ENCODE measurements around the gene FUT6. TPM values are rescaled to one million over a fixed set of nuclear protein-coding genes. Genes with fewer than 3 reads are reported as not detected.

The FUT6 gene
- total RNA-seq, 4 donors from 2014 or later: not detected

- Histone ChIP-seq H3K4me1 (peaks cover 5 to 7% of the 10 kb centered on the region in 2 donors), H3K4me3 (replicated peaks in 1 of 3) (no peak overlapping the region), H3K27me3 (no peaks in the 10 kb centered on the region), H3K9me3 (no peaks in the 10 kb centered on the region), H3K36me3 (peaks cover 53 to 57% of the 10 kb centered on the region in 2 donors), H3K27ac (no peak overlapping the region)
- no peak for TF ChIP-seq CTCF (IDR thresholded peaks at IDR 0.05)
- no peak for TF ChIP-seq POLR2A (IDR thresholded peaks at IDR 0.05)
- intact Hi-C loops (cut with DNase I): no loop called here
- DNase-seq: no peak
- WGBS, 2 donors: 91 to 93% methylated on average over 42 to 43 of the region's 44 CpGs
Observed at GRCh38 chr19:5786593-5787408, 52.7 kb downstream of the FUT6 start.

DNA sequence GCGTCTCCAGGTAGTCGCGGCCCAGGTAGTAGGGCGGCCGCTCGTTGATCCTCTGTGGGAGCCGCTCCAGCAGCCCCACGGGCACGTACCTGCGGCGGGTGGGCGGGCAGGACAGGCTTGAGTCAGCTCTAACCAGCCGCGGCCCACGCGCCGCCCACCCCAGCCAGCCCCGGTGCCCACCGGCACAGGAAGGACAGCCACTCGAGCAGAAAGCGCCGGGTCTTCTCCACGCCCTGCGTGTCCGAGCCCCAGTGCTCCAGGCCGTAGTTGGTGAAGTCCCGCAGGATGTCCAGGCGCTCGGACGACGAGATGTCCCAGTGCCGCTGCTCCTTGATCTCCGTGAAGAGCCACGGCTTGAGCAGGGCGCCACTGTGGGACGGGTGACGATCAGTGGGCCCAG, 54.1 kb downstream of the FUT6 start:
- peaks cover 53 to 57% of the 10 kb centered on the region in 2 donors for H3K36me3 ChIP-seq
- no peak for TF ChIP-seq POLR2A (IDR thresholded peaks at IDR 0.05)
- TF ChIP-seq CTCF (IDR thresholded peaks at IDR 0.05): no peak
- WGBS, 2 donors: 94 to 96% methylated on average over 18 to 30 of the region's 37 CpGs

GRCh38 chr19:5784581-5785147, 54.8 kb downstream of the FUT6 start, which contains the start of gene PRR22:
PRR22 (minus strand) TSS chr19:5784746; CDS start chr19:5784660, 86 bp downstream.
- no peak for DNase-seq
- intact Hi-C loops (cut with DNase I): no loop called here
- no peak within 1 kb of the TSS for H3K4me3 ChIP-seq (replicated peaks in 1 of 3)
- peaks cover 0 to under 1% of the 10 kb centered on the region in 2 donors for H3K4me1 ChIP-seq
- no peak within 1 kb of the TSS for H3K27ac ChIP-seq
- WGBS, 2 donors: 89 to 98% methylated on average over 9 to 11 of the region's 15 CpGs
- H3K27me3 ChIP-seq: no peaks in the 10 kb centered on the region
- no peaks in the 10 kb centered on the region for H3K9me3 ChIP-seq
- TF ChIP-seq CTCF (IDR thresholded peaks at IDR 0.05): no peak
- TF ChIP-seq POLR2A (IDR thresholded peaks at IDR 0.05): no peak
- peaks cover 48 to 55% of the 10 kb centered on the region in 2 donors for H3K36me3 ChIP-seq

More for the DNA sequence above, 54.1 kb downstream of the FUT6 start:
- no peaks in the 10 kb centered on the region for H3K27me3 ChIP-seq
- intact Hi-C loops (cut with DNase I): no loop called here
- no peaks in the 10 kb centered on the region for H3K9me3 ChIP-seq
- DNase-seq: no peak
- no peak overlapping the region for H3K4me3 ChIP-seq (replicated peaks in 1 of 3)
- H3K4me1 ChIP-seq: peaks cover 5 to 7% of the 10 kb centered on the region in 2 donors
- H3K27ac ChIP-seq: no peak overlapping the region

- Histone ChIP-seq H3K27ac (no peak overlapping the region), H3K4me3 (replicated peaks in 1 of 3) (no peak overlapping the region), H3K9me3 (no peaks in the 10 kb centered on the region), H3K27me3 (no peaks in the 10 kb centered on the region), H3K4me1 (no peaks in the 10 kb centered on the region), H3K36me3 (peaks cover 34 to 40% of the 10 kb centered on the region in 2 donors)
- TF ChIP-seq CTCF (IDR thresholded peaks at IDR 0.05): no peak
- no peak for TF ChIP-seq POLR2A (IDR thresholded peaks at IDR 0.05)
- 83 to 86% methylated on average over 23 to 27 of the region's 48 CpGs for WGBS, 2 donors
- intact Hi-C loops (cut with DNase I): no loop called here
- no peak for DNase-seq
Observed at GRCh38 chr19:5782945-5783919, 56.3 kb downstream of the FUT6 start.

Measured in thyroid gland (tissue), 4 donors.